ENCODE measurements around the gene CASZ1. TPM values are rescaled to one million over a fixed set of nuclear protein-coding genes. Genes with fewer than 3 reads are reported as not detected.

Gene CASZ1
- total and polyA plus RNA-seq, 9 of the 15 experiments (the other 6 are each of a cell fraction or from before 2014, with no cell fraction given), result 0.01 to 4.0 (median 0.76) TPM; not detected in 1

- no peak for TF ChIP-seq ZBTB33 (CRISPR knock-in tag; IDR thresholded peaks at IDR 0.05)
- no peak for TF ChIP-seq NCOA1 (IDR thresholded peaks at IDR 0.05; ENCODE audit: low read depth)
- TF ChIP-seq ATF7 (IDR thresholded peaks at IDR 0.05), result no peak
- TF ChIP-seq CREB5 (CRISPR knock-in tag; IDR thresholded peaks at IDR 0.05), result no peak
- no peak for TF ChIP-seq POLR2G (IDR thresholded peaks at IDR 0.05; ENCODE audit: low read depth, low read length)
- TF ChIP-seq PREB (CRISPR knock-in tag; IDR thresholded peaks at IDR 0.05), result no peak
- no peak for TF ChIP-seq USF2 (CRISPR knock-in tag; IDR thresholded peaks at IDR 0.05)
Measured at GRCh38 chr1:10625554-10625953, 170.9 kb downstream of the CASZ1 start (continued).
